Measurements from ENCODE around the gene SLC20A1.

SLC20A1 gene

DNA sequence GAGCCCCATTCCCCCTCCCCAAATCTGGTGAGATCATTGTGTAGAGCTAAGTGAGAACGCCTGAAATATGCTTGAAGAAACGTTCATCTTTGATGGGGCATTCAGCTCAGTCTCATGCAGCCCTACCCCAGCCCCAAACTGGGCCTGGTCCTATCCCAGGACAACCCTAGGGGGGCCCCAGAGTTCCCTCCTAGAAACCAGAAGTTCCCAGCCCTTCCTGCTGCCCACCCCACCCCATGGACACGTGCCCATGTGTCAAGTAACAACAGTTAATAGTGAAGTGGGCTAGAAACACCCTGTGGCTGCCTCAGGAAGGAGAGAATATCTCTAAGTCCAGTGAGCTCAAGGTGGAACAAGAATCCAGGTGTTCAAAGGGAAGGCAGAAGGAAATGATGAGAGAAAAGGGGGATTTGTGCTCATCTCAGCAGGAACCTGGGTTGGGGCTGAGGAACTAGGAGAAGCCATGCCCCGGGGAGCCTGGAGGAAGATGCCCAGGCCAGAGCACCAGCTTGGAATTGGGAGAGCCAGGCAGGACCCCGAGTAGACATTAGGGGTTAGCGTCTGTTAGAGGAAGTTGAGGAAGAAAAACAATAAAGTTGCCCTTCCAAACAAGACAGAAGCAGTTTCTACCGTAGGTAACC lies 20.1 kb upstream of the SLC20A1 start:
- peak; percentile 34 for DNase-seq

- DNase-seq: peak; percentile 57
Measured at GRCh38 chr2:112626604-112627059, 19.1 kb upstream of the SLC20A1 start.

- DNase-seq: peak; percentile 52
Measured at GRCh38 chr2:112627060-112628040, 18.4 kb upstream of the SLC20A1 start.

DNA sequence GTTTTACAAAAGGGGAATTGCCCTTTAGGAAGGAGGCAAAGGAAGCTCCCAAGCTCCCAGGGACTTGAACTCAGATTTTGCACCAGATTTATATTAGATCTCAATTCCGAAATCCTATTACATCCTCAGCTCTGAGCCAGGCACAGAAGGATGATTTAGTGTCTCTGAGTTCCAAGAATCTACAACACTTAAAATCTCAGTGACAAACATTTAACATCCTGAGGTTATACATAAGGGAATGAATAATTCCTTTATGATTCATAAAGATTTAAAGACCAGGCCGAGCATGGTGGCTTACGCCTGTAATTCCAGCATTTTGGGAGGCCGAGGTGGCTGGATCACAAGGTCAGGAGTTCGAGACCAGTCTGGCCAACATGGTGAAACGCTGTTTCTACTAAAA lies 16.5 kb upstream of the SLC20A1 start:
- DNase-seq: no peak

- DNase-seq: no peak
Measured at GRCh38 chr2:112629823-112630222, 15.9 kb upstream of the SLC20A1 start.

GRCh38 chr2:112630268-112630667 lies 15.5 kb upstream of the SLC20A1 start:
- no peak for DNase-seq

GRCh38 chr2:112633708-112634107 lies 12.0 kb upstream of the SLC20A1 start:
- DNase-seq: no peak

DNA sequence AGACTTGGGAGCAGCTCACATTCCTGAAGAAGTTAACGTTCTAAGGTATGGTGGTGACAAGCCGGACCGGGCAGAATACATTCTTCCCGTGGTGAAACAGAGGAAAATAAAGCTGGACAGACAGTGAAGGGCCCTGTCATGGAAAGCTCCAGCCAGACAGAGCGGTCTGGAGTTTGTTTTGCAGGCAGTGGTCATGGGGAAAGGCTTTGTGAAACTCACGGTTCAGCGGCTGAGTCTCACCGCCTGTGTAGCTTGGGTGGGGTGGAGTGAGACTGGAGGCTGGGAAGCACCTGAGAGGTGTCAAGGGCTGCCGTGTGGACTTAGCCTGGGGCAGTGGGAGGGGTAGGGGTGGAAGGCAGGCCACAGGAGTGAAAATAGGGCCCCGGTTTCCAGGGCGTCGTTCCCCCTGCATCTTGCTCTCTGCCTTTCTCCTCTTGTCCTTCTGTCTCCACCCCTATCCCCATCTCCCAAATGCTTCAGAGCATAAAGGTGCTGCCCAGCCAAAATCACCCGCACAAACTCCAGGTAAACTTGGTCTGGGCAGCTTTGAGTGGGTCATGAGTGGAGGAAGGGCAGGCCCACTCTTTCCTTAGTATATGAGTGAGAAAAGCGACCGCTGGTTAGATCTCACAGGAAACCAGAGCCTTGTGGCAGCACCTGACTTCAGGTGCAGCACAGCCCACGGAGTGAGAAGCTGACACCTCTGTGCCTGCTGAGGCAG lies 11.4 kb upstream of the SLC20A1 start:
- DNase-seq: no peak

GRCh38 chr2:112634874-112635157 lies 10.9 kb upstream of the SLC20A1 start:
- no peak for DNase-seq

DNA sequence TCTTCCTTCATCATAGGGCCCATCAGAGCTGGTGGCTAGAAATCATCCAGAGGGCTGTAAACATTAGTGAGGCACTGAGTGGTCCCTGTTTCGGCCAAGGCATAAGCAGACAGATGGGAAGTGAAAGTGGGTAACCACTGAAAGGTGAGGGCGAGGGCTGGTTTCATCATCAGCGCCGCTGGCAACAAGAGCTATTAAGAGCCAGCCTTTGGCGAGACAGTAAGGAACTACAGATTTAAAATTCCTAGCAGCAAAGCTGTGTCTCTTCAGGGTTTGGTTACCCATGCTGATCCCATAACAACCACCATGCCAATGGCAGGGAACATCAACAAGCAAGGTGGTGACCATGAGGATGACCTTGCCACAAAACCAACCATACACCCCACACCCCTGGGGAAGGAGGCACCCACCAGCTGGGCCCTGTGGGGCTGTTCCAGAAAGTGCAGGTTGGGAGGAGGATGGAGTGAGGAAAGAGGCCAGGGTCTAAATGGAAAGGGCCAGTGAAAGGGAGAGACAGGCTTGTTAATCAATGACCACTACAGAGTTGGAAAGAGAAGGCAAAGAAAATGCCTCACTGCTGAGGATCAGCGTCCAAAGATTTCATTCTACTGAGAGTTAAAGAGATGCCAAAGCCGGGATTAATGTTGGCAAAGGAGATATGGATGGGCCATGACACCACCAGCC lies 9.0 kb upstream of the SLC20A1 start:
- no peak for DNase-seq

DNA sequence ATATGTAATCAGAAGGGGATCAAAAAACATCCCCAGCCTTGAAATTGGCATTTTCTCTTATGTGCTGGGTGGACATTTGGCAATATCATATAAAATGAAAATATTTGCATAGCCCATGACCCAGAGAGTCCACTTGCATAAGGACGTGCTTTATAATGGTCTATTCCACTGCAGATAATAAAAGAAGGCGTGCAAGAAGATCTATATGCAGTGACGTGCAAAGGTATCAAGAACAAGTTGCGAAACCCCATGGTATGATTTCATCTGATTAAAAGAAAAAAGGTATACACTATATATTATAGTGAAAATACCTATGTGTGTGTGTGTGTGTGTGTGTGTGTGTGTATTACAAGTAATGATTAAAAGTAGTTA lies 8.5 kb upstream of the SLC20A1 start:
- no peak for DNase-seq

DNA sequence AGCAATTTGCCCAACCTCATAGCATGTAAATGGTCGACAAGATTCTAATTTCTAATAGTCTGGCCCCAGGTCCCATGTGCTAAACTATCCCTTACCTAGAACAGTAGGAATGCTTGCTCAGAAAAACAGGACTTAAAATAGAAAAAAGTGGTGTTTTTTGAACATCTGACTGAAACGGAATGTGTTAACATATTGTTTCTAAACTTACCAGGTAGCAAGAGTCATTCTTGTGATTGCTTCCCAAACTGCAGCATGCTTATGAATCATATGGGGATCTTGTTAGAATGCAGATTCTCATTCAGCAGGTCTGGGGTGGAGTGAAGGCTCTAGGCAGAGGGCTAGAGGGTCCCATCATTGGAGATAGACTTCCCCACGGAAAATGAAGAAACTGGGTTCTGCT lies 5.8 kb upstream of the SLC20A1 start:
- no peak for DNase-seq

GRCh38 chr2:112640467-112640799 lies 5.3 kb upstream of the SLC20A1 start:
- DNase-seq: no peak

DNA sequence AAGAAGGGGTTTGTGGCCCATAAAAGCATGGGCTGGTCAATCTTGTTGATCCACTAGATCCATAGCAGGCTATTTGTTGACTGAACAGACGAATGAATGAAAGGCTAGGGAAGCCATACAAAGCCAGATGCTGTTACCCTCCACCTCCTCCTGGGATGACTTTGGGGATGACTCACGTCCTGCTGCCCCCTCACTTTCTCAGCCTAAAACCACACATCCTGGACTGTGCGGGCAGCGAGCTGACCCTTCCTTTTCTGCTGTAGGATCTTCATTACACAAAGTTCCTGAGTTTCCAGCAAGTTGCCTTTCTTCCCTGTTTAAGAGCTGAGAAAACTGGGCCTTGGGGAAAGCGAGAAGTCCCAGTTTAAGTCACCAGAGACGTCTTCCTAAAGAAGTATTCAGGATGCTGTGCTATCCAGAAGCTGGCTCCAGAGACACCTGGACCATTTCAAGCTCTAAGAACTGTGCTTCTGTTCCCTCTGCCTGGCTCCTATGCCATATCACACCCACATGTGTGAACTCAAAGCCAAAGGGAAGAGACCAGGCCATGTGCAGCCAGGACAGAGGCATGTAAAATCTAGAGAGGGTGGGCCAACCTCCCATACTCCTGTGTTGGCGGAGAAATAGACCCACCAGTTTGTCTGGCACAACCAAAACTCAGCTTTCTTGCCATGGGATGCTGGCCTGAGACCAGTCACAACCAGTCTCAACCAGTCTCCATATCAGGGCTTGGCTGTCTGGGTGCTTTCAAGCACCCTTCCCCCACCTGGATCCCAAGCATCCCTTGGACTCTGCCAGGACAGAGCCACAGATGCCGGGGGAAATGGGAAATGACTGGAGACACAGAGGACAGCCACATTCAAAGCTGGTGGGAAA lies 4.7 kb upstream of the SLC20A1 start:
- no peak for DNase-seq

GRCh38 chr2:112641701-112642100 lies 4.0 kb upstream of the SLC20A1 start:
- no peak for DNase-seq

- DNase-seq: no peak
Measured at GRCh38 chr2:112642561-112642960, 3.2 kb upstream of the SLC20A1 start.

- DNase-seq: no peak
Measured at GRCh38 chr2:112642966-112643365, 2.8 kb upstream of the SLC20A1 start.

DNA sequence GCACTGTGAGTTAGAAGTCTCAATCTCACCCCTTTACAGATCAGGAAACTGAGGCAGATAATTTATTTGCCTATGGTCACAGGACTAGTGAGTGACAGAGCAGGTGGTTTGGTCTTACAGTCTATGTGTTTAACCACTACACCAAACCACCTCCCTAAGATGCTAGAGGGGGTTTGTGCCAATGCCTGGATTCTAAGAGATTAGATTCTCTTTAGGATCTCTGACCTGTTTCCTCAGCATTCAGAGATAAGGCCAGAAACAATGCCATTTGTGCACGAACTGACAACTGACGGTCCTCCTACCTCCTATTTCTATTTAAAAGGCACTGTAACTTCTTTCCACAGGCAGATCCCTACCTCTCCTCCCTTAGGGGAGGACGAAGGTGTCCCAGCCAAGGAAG lies 2.3 kb upstream of the SLC20A1 start:
- no peak for DNase-seq

- DNase-seq: no peak
Measured at GRCh38 chr2:112644155-112644932, 1.4 kb upstream of the SLC20A1 start.

DNA sequence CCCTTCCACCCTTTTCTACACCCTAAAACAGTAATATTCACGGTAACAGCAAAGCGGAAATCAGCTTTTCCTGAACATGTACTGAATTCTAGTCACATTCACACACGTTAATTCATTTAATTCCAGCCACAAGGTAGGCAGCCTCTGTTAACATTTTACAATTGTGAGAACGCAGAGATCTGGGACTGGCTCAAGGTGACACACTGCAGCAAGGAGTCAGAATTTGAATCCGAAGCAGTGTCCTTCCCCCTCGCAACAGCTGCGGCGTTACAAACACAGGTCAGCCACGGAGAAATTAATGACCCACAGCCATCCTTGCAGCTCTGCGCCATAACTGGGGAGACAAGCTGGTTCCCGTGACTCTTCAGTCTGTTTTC lies 818 bp upstream of the SLC20A1 start:
- DNase-seq: no peak

DNA sequence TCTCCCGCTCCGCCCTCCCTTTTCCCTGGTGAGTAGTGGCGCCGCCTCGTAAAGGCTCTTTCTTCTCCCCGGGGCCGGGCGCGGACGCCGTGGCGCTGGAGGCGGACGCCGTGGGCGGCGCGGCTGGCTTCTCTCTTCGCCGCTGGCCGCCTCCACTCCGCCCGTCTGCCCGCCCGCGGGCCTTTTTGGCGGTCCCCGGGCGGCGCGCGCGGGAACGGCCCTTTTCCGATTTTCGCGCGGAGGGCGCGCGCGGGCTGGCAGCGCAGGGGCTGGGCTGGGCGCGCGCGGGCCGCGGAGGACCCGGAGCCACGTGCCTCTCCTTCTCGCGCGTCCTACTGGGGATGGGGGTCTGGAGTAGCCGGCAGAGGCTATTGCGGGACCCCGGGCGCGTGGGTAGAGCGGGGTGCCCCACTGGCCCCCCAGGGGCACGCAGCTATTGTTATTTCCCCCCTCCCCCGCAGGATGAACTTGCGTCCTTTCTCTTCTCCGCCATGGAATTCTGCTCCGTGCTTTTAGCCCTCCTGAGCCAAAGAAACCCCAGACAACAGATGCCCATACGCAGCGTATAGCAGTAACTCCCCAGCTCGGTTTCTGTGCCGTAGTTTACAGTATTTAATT lies 472 bp downstream of the SLC20A1 start:
- DNase-seq: peak; percentile 76

All from right forelimb (tissue), 1 donor.